GM23338 (cell line): Measurements from ENCODE around the gene SFSWAP. TPM values are rescaled to one million over a fixed set of nuclear protein-coding genes. Genes with fewer than 3 reads are reported as not detected.

Source experiments
- ATAC-seq: fragments of 200-7000 bp; cut with Tn5 transposase; 3 replicates; pipeline ENCODE4 v1.9.1; 2020
- DNase-seq: peaks from one replicate; pipeline ENCODE4 v3.0.0-alpha.2; 2015; ENCODE audit warnings: low spot score
- H2AFZ ChIP-seq: fragments of 200-600 bp; sonication (generic); 2 replicates; pipeline ENCODE4 v1.8.0; 2016; ENCODE audit warnings: antibody characterized with exemption, mild to moderate bottlenecking, moderate library complexity
- H3F3A ChIP-seq: fragments of 200-600 bp; sonication (generic); replicated peaks from 2 replicates; pipeline ENCODE4 v1.8.0; 2017; ENCODE audit warnings: antibody characterized with exemption, mixed run types, low read depth
- H3K27ac ChIP-seq: fragments of 200-600 bp; sonication (generic); 2 replicates; pipeline ENCODE4 v1.6.1; 2016; ENCODE audit warnings: low read depth
- H3K27me3 ChIP-seq: fragments of 200-600 bp; sonication (generic); 2 replicates; pipeline ENCODE4 v1.8.0; 2016; ENCODE audit warnings: mild to moderate bottlenecking, mixed run types, moderate library complexity; ENCODE audit not compliant: insufficient read depth
- H3K36me3 ChIP-seq: fragments of 200-600 bp; sonication (generic); 2 replicates; pipeline ENCODE4 v1.8.0; 2016; ENCODE audit warnings: mild to moderate bottlenecking; ENCODE audit not compliant: insufficient read depth
- H3K4me1 ChIP-seq: fragments of 200-600 bp; sonication (generic); 2 replicates; pipeline ENCODE4 v1.8.0; 2016; ENCODE audit warnings: mild to moderate bottlenecking, moderate library complexity; ENCODE audit not compliant: insufficient read depth
- H3K4me2 ChIP-seq: fragments of 200-600 bp; sonication (generic); 2 replicates; pipeline ENCODE4 v1.7.1; 2017; ENCODE audit warnings: mixed run types
- H3K4me3 ChIP-seq: fragments of 200-600 bp; sonication (generic); 2 replicates; pipeline ENCODE4 v1.6.1; 2016; ENCODE audit warnings: mixed run types
- H3K79me2 ChIP-seq: fragments of 200-600 bp; sonication (generic); replicated peaks from 2 replicates; pipeline ENCODE4 v1.8.0; 2017; ENCODE audit warnings: mild to moderate bottlenecking; ENCODE audit not compliant: insufficient read depth
- H3K9me2 ChIP-seq: fragments of 200-600 bp; sonication (generic); 2 replicates; pipeline ENCODE4 v1.8.0; 2017; ENCODE audit not compliant: insufficient read depth
- H4K20me1 ChIP-seq: fragments of 200-600 bp; sonication (generic); replicated peaks from 2 replicates; pipeline ENCODE4 v1.8.0; 2017; ENCODE audit warnings: mild to moderate bottlenecking; ENCODE audit not compliant: insufficient read depth
- H3K27ac Mint-ChIP-seq: 2 replicates; pipeline ENCODE4 v1.8.0; 2020; ENCODE audit warnings: inconsistent platforms, mild to moderate bottlenecking, moderate library complexity, mixed read lengths
- H3K27me3 Mint-ChIP-seq: 3 replicates; pipeline ENCODE4 v1.8.0; 2022; ENCODE audit warnings: low read depth, mild to moderate bottlenecking, moderate library complexity, mixed read lengths, inconsistent platforms; ENCODE audit not compliant: insufficient read depth, poor library complexity
- H3K36me3 Mint-ChIP-seq: 3 replicates; pipeline ENCODE4 v1.8.0; 2021; ENCODE audit warnings: low read depth, mild to moderate bottlenecking, inconsistent platforms, moderate library complexity, mixed read lengths
- H3K4me1 Mint-ChIP-seq: 3 replicates; pipeline ENCODE4 v1.8.0; 2020; ENCODE audit warnings: mild to moderate bottlenecking, inconsistent platforms, mixed read lengths
- H3K4me3 Mint-ChIP-seq: 3 replicates; pipeline ENCODE4 v1.8.0; 2021; ENCODE audit warnings: moderate library complexity, mild to moderate bottlenecking, inconsistent platforms, mixed read lengths
- H3K9me3 Mint-ChIP-seq: 3 replicates; pipeline ENCODE4 v1.8.0; 2020; ENCODE audit warnings: moderate library complexity, mild to moderate bottlenecking, inconsistent platforms, mixed read lengths
- CREB1 ChIP-seq: fragments of 250-450 bp; sonication (Bioruptor Pico); IDR thresholded peaks from 2 replicates; pipeline ENCODE4 v1.5.0; 2020; ENCODE audit warnings: low read depth, mild to moderate bottlenecking, moderate library complexity
- STAT1 ChIP-seq: IDR thresholded peaks from one replicate; pipeline ENCODE4 v1.6.1; 2016; ENCODE audit warnings: antibody characterized with exemption; ENCODE audit not compliant: unreplicated experiment
- polyA plus RNA-seq: library from polyadenylated mRNA; unstranded; fragments of >200 nt; fragmentation: Nextera tagmentation; extraction: Ambion mirVana; gene quantifications from 2 replicates; pipeline ENCODE4 v1.2.1, GENCODE V29; 2016
- total RNA-seq: library from RNA; depleted of rRNA; stranded (reverse); fragments of >200 nt; shearing (Covaris generic); gene quantifications from 2 replicates; pipeline ENCODE4 v1.2.3, GENCODE V29; 2014
- TF ChIP-seq, protein P1 (sequence below): fragments of 250-450 bp; sonication (Bioruptor Pico); IDR thresholded peaks from 2 replicates; pipeline ENCODE4 v1.5.0; 2020; ENCODE audit warnings: mild to moderate bottlenecking, moderate library complexity

The SFSWAP gene
- total and polyA plus RNA-seq, 2 experiments from 2014 or later: 41.0 to 49.8 TPM

DNA sequence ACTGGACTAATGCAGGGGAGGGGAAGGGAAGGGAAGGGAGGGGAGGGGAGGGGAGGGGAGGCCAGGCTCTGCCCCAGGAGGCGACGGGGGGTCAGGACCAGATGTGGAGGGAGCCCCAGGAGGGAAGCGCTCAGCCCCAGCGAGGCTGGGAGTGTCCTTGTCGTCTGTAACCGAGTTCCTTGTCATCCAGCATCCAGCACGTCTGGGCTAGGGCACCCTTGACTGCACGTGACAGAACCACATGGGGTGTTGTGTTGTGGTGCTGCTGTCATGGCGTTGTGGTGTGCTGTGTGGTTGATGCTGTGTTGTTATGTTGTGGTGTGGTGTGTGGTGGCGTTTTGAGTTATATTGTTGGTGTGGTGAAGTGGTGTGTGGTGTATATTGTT lies 28.4 kb upstream of the SFSWAP start:
- H3F3A ChIP-seq: no peaks in the 10 kb centered on the region
- H3K79me2 ChIP-seq: no peaks in the 10 kb centered on the region
- TF ChIP-seq, protein P1, sequence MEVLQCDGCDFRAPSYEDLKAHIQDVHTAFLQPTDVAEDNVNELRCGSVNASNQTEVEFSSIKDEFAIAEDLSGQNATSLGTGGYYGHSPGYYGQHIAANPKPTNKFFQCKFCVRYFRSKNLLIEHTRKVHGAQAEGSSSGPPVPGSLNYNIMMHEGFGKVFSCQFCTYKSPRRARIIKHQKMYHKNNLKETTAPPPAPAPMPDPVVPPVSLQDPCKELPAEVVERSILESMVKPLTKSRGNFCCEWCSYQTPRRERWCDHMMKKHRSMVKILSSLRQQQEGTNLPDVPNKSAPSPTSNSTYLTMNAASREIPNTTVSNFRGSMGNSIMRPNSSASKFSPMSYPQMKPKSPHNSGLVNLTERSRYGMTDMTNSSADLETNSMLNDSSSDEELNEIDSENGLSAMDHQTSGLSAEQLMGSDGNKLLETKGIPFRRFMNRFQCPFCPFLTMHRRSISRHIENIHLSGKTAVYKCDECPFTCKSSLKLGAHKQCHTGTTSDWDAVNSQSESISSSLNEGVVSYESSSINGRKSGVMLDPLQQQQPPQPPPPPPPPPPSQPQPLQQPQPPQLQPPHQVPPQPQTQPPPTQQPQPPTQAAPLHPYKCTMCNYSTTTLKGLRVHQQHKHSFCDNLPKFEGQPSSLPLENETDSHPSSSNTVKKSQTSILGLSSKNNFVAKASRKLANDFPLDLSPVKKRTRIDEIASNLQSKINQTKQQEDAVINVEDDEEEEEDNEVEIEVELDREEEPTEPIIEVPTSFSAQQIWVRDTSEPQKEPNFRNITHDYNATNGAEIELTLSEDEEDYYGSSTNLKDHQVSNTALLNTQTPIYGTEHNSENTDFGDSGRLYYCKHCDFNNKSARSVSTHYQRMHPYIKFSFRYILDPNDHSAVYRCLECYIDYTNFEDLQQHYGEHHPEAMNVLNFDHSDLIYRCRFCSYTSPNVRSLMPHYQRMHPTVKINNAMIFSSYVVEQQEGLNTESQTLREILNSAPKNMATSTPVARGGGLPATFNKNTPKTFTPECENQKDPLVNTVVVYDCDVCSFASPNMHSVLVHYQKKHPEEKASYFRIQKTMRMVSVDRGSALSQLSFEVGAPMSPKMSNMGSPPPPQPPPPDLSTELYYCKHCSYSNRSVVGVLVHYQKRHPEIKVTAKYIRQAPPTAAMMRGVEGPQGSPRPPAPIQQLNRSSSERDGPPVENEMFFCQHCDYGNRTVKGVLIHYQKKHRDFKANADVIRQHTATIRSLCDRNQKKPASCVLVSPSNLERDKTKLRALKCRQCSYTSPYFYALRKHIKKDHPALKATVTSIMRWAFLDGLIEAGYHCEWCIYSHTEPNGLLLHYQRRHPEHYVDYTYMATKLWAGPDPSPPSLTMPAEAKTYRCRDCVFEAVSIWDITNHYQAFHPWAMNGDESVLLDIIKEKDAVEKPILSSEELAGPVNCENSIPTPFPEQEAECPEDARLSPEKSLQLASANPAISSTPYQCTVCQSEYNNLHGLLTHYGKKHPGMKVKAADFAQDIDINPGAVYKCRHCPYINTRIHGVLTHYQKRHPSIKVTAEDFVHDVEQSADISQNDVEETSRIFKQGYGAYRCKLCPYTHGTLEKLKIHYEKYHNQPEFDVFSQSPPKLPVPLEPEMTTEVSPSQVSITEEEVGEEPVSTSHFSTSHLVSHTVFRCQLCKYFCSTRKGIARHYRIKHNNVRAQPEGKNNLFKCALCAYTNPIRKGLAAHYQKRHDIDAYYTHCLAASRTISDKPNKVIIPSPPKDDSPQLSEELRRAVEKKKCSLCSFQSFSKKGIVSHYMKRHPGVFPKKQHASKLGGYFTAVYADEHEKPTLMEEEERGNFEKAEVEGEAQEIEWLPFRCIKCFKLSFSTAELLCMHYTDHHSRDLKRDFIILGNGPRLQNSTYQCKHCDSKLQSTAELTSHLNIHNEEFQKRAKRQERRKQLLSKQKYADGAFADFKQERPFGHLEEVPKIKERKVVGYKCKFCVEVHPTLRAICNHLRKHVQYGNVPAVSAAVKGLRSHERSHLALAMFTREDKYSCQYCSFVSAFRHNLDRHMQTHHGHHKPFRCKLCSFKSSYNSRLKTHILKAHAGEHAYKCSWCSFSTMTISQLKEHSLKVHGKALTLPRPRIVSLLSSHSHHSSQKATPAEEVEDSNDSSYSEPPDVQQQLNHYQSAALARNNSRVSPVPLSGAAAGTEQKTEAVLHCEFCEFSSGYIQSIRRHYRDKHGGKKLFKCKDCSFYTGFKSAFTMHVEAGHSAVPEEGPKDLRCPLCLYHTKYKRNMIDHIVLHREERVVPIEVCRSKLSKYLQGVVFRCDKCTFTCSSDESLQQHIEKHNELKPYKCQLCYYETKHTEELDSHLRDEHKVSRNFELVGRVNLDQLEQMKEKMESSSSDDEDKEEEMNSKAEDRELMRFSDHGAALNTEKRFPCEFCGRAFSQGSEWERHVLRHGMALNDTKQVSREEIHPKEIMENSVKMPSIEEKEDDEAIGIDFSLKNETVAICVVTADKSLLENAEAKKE (CRISPR knock-in tag): no peak
- TF ChIP-seq STAT1: no peak
- H2AFZ ChIP-seq: no peak overlapping the region; the same call in 1 of the 2 replicates
- H4K20me1 ChIP-seq: no peaks in the 10 kb centered on the region
- no peaks in the 10 kb centered on the region for H3K9me2 ChIP-seq
- H3K4me2 ChIP-seq: 0 out of 2 replicates have a peak overlapping the region, but pooled peaks have one; percentile 60
- H3K27me3 Mint-ChIP-seq: peaks cover 14% of the 10 kb centered on the region
- H3K4me3 ChIP-seq: no peak overlapping the region
- H3K4me1 ChIP-seq: no peaks in the 10 kb centered on the region
- no peaks in the 10 kb centered on the region for H3K9me3 Mint-ChIP-seq
- H3K27me3 ChIP-seq: no peaks in the 10 kb centered on the region
- H3K36me3 Mint-ChIP-seq: no peaks in the 10 kb centered on the region
- ATAC-seq: peak; percentile 23
- DNase-seq: no peak
- H3K36me3 ChIP-seq: no peaks in the 10 kb centered on the region
- peak overlapping the region; percentile 49; the same call in 1 of the 2 replicates for H3K27ac Mint-ChIP-seq
- H3K4me1 Mint-ChIP-seq: peaks cover 17% of the 10 kb centered on the region
- no peak overlapping the region for H3K4me3 Mint-ChIP-seq
- H3K27ac ChIP-seq: no peak overlapping the region

DNA sequence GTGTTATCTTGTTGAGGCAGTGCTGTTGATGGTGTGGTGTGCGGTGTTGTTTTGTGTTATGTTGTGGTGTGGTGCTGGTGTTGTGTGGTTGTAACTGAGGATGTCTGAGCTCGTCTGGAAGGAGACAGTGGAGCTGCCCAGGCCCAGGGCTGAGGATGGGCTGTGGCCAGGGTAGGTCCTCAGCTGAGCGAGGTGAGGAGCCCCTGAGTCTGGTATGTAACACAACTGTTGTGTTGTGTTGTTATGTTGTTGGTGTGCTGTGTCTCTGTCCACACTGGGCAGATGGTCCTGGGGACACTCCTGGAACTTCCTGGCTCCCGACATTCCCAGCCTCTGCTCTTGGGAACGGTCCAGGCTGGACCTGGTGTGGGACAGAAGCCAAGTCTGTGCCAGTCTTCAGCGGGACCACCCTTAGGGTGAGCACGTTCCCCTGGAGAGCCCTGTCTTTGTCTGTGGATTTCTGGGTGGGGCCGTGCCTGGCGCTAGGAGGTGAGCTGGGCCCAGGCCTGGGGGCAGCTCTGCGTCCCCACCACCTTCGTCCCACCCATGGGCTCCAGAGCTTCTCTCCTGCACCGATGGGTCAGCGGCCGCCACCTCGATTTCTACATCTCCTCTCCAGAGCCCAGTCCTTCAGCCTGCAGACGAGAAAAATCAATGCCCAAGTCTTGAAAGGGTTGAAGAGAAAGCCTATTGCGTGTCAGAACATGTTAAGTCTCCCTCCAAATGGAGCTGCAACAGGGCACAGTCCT lies 27.4 kb upstream of the SFSWAP start:
- H3F3A ChIP-seq: no peaks in the 10 kb centered on the region
- H3K36me3 Mint-ChIP-seq: no peaks in the 10 kb centered on the region; the same call in 2 of the 3 replicates
- DNase-seq (no peak), ATAC-seq (no peak)
- no peak for TF ChIP-seq CREB1
- H3K27ac Mint-ChIP-seq: peak overlapping the region; percentile 49; the same call in 1 of the 2 replicates
- no peaks in the 10 kb centered on the region for H3K4me1 ChIP-seq
- H3K9me2 ChIP-seq: no peaks in the 10 kb centered on the region
- no peaks in the 10 kb centered on the region for H3K79me2 ChIP-seq
- H3K4me2 ChIP-seq: no peak overlapping the region
- peaks cover 17% of the 10 kb centered on the region for H3K4me1 Mint-ChIP-seq
- H3K4me3 ChIP-seq: no peak overlapping the region
- H2AFZ ChIP-seq: no peak overlapping the region
- H3K27me3 Mint-ChIP-seq: peaks cover 13% of the 10 kb centered on the region
- no peak overlapping the region for H3K4me3 Mint-ChIP-seq
- H3K27me3 ChIP-seq: no peaks in the 10 kb centered on the region
- no peak overlapping the region for H3K27ac ChIP-seq
- H4K20me1 ChIP-seq: no peaks in the 10 kb centered on the region
- H3K36me3 ChIP-seq: no peaks in the 10 kb centered on the region
- peaks cover 4% of the 10 kb centered on the region; the same call in 1 of the 3 replicates for H3K9me3 Mint-ChIP-seq
